LNCAP (cell line): ENCODE results near the gene TBX2.

Experiments used
- CTCF ChIP-seq: fragments of 450-650 bp; IDR thresholded peaks from 2 replicates; pipeline ENCODE4 v1.5.1; 2017; ENCODE audit warnings: mild to moderate bottlenecking

The TBX2 gene

GRCh38 chr17:61382796-61383688 lies 16.6 kb upstream of the TBX2 start:
- no peak for TF ChIP-seq CTCF

- no peak for TF ChIP-seq CTCF
Observed at GRCh38 chr17:61383689-61384201, 15.9 kb upstream of the TBX2 start.

- no peak for TF ChIP-seq CTCF
Observed at GRCh38 chr17:61384354-61384691, 15.3 kb upstream of the TBX2 start.

GRCh38 chr17:61384692-61385576 lies 14.7 kb upstream of the TBX2 start:
- TF ChIP-seq CTCF = no peak

GRCh38 chr17:61385577-61386236 lies 13.9 kb upstream of the TBX2 start:
- no peak for TF ChIP-seq CTCF

GRCh38 chr17:61386251-61386650 lies 13.4 kb upstream of the TBX2 start:
- TF ChIP-seq CTCF = no peak

- TF ChIP-seq CTCF = no peak
Observed at GRCh38 chr17:61387011-61387410, 12.6 kb upstream of the TBX2 start.
